ENCODE results near the gene AZIN2.

DNA sequence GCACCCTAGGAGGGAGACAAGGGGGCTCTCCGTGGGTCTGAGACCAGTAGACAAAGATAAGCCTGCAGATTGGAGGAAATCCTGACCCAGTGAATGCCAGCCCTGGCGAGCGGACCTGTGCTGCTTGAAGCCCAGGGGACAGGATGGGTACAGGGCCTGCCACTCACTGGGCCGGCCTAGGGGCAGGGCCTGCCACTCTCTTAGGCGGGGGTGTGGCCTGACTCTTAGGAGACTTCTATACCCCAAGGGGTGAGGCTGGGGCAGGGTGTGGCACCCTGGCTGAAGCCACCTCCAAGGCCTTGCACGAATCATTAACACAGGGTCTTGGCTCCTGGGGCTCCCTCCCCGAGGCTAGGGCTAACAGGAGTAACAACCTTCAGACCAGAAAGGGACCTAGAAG lies 70.2 kb downstream of the AZIN2 start:
- no peak for TF ChIP-seq FOXM1 (IDR thresholded peaks at IDR 0.05; ENCODE audit: borderline replicate concordance)
- TF ChIP-seq LEF1 (IDR thresholded peaks at IDR 0.05; ENCODE audit: borderline replicate concordance), result no peak
- no peak for TF ChIP-seq ARNT (IDR thresholded peaks at IDR 0.05)
- no peak for TF ChIP-seq FOXK2 (IDR thresholded peaks at IDR 0.05)
- TF ChIP-seq ZNF384 (IDR thresholded peaks at IDR 0.05), result no peak
- TF ChIP-seq SP1 (IDR thresholded peaks at IDR 0.05), result no peak
- TF ChIP-seq HDGF (IDR thresholded peaks at IDR 0.05; ENCODE audit: borderline replicate concordance), result no peak
- TF ChIP-seq NFRKB (IDR thresholded peaks at IDR 0.05), result no peak
- TF ChIP-seq ELF4 (IDR thresholded peaks at IDR 0.05), result no peak
- no peak for TF ChIP-seq BHLHE40 (IDR thresholded peaks at IDR 0.05; ENCODE audit: borderline replicate concordance)
- no peak for TF ChIP-seq FOXA1 (IDR thresholded peaks at IDR 0.05)
